ENCODE results near the gene COPB2.

- TF ChIP-seq CTCF (IDR thresholded peaks at IDR 0.05; ENCODE audit: low read depth, low read length, poor library complexity, severe bottlenecking): no peak
- TF ChIP-seq EZH2phosphoT487 (IDR thresholded peaks at IDR 0.05; ENCODE audit: borderline replicate concordance, low read length): no peak
Observed at GRCh38 chr3:139361276-139361675, 28.2 kb downstream of the COPB2 start.
